Retinal pigment epithelial cell (primary cell): ENCODE measurements around the gene GOLGA6C.

Source experiments
- DNase-seq: peaks from one replicate; pipeline ENCODE4 v3.0.0-alpha.2; 2010; ENCODE audit warnings: low read depth
- H3K4me3 ChIP-seq: 2 replicates; pipeline ENCODE4 v1.5.1; 2011; ENCODE audit warnings: mild to moderate bottlenecking, low read length, control low read depth, moderate library complexity
- TF ChIP-seq, protein P1 (sequence below): conservative IDR thresholded peaks from 2 replicates; pipeline ENCODE4 v1.5.1; 2011; ENCODE audit warnings: low read depth, low read length, control low read depth, inconsistent platforms

GOLGA6C gene

DNA sequence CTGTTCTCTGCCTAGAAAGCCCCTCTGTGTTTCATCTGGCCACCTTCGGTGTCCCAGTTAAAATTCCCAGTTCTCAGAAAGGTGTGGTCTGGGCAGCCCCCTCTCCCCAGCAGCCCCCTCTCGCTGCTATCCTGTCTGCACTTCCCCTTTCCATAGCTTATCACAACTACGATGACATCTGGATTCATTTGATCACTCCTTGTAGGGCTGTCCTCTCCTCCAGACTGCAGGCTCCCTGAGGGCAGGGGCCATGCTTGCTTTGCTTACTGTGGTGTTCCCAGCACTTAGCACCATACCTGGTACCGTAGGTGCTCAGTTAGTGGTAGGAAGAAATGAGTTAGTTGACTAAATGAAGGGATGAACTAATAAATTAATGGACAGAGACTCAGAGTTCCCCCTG, 26.3 kb upstream of the GOLGA6C start:
- no peak overlapping the region for H3K4me3 ChIP-seq
- TF ChIP-seq, protein P1, sequence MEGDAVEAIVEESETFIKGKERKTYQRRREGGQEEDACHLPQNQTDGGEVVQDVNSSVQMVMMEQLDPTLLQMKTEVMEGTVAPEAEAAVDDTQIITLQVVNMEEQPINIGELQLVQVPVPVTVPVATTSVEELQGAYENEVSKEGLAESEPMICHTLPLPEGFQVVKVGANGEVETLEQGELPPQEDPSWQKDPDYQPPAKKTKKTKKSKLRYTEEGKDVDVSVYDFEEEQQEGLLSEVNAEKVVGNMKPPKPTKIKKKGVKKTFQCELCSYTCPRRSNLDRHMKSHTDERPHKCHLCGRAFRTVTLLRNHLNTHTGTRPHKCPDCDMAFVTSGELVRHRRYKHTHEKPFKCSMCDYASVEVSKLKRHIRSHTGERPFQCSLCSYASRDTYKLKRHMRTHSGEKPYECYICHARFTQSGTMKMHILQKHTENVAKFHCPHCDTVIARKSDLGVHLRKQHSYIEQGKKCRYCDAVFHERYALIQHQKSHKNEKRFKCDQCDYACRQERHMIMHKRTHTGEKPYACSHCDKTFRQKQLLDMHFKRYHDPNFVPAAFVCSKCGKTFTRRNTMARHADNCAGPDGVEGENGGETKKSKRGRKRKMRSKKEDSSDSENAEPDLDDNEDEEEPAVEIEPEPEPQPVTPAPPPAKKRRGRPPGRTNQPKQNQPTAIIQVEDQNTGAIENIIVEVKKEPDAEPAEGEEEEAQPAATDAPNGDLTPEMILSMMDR = no peak
- DNase-seq = no peak

DNA sequence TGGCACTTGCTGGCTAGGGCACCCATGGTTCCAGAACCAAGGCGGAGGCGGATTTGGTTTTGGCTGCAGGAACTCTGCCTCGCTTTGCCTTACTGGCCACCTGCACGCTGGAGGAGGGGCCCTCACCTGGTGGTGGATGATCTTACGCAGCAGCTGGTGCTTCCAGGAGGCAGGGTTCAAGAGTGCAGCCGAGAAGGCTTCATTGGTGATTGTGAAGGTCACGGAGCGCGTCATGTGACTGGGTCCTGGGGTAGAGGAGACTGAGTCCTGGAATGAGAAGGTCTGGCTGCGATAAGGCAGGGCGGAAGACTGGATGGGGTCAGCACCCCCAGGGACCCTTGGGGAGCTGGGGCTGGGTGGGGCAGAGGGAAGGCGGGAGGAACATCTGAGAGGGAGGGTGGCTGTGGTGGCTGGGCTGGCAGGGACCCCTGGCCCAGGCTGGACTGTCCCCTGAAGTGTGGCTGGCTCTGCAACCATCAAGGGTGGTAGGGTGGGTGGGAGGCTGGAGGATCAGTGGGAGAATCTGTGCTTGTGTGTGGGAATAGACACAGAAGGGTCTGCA, 25.8 kb upstream of the GOLGA6C start:
- H3K4me3 ChIP-seq = no peak overlapping the region
- DNase-seq = no peak
- TF ChIP-seq, protein P1 = no peak

DNA sequence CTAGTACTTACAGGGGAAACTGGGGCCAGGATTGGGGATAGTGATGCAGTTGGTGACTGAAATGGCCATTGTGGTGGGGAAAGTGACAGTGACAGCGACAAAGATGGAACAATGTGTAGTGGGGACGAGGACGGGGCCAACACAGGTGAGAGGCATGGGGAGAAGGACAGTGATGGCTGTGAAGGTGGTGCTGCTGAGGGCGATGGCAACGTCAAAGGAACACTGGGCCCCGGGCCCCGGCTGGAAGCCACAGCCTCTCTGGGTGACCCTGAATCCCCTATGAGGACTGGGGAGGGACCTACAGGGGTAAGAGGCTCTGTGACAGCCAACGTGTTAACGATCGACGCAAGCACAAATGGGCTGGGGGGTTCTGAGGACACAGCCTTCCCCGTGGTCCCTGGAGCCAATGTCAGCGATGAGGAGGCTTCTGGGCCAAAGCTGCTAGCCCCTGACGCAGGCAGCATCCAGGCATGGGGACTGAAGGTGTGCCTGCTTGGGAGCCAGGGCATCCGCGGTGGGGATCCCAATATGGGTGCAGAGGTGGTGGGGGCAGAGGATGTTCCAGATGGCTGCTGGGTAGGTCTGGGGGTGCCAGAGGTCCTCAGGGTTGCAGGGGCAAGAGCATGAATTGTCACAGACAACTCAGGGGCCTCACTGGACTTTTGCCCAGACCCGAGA, 25.2 kb upstream of the GOLGA6C start:
- H3K4me3 ChIP-seq = no peak overlapping the region
- TF ChIP-seq, protein P1 = no peak
- no peak for DNase-seq

DNA sequence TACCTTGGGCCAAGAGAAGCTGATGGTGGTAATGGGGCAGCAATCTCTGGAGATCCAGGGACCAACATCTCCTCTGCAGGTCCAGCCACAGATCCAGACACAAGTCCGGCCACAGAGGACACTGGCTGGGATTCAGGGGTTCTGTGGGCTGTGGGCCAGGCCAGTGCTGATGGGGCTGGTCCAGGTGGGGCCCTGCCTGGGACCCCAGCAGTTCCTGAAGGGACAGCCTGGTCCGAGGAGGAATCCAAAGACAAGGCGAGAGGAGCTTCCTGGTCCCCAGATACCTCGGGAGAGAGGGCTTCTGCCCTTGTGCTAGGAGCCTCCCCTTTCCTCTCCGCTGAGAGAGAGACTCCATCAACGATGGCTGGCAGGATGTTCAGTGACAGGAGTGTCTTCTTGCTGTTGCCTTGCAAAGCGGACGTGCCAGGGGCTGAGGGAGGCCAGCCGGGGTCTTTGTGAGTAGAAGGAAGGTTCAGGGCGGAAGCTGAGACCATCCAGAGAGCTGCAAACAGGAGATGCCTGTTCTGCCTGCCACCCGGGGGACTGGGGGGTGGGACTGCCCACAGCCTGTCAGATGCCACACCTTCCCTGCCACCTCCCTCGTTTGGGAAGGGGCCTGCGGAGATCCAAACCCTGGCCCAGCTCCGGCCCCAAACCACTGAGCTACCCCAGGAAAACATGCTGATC, 24.5 kb upstream of the GOLGA6C start:
- TF ChIP-seq, protein P1 = no peak
- no peak for DNase-seq

DNA sequence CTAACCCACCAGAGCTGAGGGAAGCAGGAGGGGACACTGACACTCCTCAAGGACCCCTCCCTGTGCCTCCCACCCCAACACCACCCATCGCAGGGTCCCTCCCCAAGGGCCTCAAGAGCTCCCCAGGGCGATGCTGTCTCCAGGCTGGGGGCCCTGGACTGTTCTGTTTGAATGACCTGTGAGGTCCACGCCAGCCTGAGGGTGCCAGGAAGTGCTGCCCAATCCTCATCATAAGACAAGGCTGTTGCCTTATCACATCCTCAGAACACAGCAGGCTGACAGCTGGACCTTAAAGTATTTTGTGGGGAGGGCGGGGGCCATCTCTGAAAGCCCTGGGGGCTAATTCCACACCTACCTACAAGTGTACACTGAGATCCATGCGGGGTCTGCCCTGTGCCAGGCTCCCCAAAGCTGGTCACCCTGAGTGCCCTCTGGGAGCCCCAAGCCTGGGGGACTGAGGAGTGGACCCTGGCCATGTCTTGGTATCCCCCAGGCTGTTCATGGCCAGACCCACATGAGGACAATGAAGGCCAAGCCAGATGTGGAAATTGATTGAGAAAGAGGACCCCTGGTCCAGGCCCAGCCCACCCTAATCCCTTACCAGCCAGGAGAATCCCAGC, 23.8 kb upstream of the GOLGA6C start:
- no peak for DNase-seq
- no peak overlapping the region for H3K4me3 ChIP-seq
- TF ChIP-seq, protein P1 = no peak

More for the DNA sequence above, 24.5 kb upstream of the GOLGA6C start:
- no peak overlapping the region for H3K4me3 ChIP-seq

DNA sequence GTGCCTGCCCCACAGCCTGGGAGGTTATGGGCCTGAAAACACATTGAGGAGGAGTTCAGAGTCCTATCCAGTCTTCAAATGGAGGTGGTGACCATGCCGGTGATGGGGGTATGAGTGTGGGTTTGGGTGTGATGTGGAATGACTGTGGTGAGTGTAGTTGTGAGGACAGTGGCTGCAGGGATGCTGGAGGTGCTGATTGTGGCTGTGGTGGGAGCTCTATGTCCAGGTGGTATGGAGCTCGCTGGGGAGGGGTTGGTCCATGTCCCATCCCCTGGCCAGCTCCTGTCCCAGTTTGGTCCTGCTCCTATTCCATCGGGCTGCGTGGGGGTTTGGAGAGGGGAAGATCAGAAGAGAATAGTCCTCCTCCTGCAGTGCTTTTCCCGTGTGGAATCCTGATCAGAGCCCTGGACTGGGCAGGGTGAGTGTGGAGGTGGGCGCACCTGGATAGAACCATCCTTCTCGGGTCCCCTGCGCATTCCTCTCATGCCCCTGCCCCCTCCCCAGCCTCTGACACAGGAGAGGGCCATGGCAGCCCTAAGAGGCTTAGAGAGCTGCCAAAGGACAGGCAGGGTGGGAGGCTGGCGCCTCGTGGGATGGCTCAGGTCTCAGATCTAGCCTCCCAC, 23.0 kb upstream of the GOLGA6C start:
- TF ChIP-seq, protein P1 = no peak

More for the DNA sequence above, 23.0 kb upstream of the GOLGA6C start:
- no peak overlapping the region for H3K4me3 ChIP-seq
- no peak for DNase-seq
